Transverse colon (tissue), 4 donors: Measurements from ENCODE around the gene FOXO1. TPM values are rescaled to one million over a fixed set of nuclear protein-coding genes. Genes with fewer than 3 reads are reported as not detected.

Source experiments
- DNase-seq: peaks from one replicate; pipeline ENCODE4 v3.0.0-alpha.2; 2019
- H3K27ac ChIP-seq, 4 donors: fragments of 200-600 bp; sonication (generic); 2 replicates each; pipeline ENCODE4 v1.5.1; 2016 to 2018; ENCODE audit warnings: inconsistent platforms in 4 of 4
- H3K27me3 ChIP-seq: fragments of 200-600 bp; sonication (generic); 2 replicates; pipeline ENCODE4 v1.5.1; 2017; ENCODE audit warnings: inconsistent platforms
- H3K36me3 ChIP-seq, 4 donors: fragments of 200-600 bp; sonication (generic); 2 replicates each; pipeline ENCODE4 v1.5.1; 2017 to 2019; ENCODE audit warnings: inconsistent platforms in 4 of 4
- H3K4me1 ChIP-seq, 4 donors: fragments of 200-600 bp; sonication (generic); 2 replicates each; pipeline ENCODE4 v1.5.1; 2017 to 2020; ENCODE audit warnings: inconsistent platforms in 4 of 4
- H3K4me3 ChIP-seq, 4 donors: fragments of 200-600 bp; sonication (generic); 1 replicate in 1 of 4; 2 replicates in 3 of 4; pipeline versions ENCODE4 v1.5.1 to v1.6.1; 2017 to 2019; ENCODE audit warnings: inconsistent platforms in 4 of 4
- H3K9me3 ChIP-seq, 2 donors: fragments of 200-600 bp; sonication (generic); 2 replicates each; pipeline ENCODE4 v1.5.1; 2017 to 2019; ENCODE audit warnings: inconsistent platforms in 2 of 2
- CTCF ChIP-seq, 5 experiments: fragments of 200-600 bp in 3 of 5; fragments of 450-650 bp in 2 of 5; sonication (generic) in 3 of 5; IDR thresholded peaks; 1 replicate in 2 of 5; 2 replicates in 3 of 5; pipeline ENCODE4 v1.5.1; 2016 to 2017; ENCODE audit warnings: antibody characterized with exemption in 5 of 5, inconsistent platforms in 3 of 5, mild to moderate bottlenecking in 2 of 5, moderate library complexity in 1 of 5
- EP300 ChIP-seq: sonication (generic); formaldehyde crosslinking; IDR thresholded peaks from one replicate; pipeline ENCODE4 v1.6.1; 2017; ENCODE audit warnings: antibody characterized with exemption, low read depth
- POLR2A ChIP-seq: fragments of 450-650 bp; IDR thresholded peaks from one replicate; pipeline ENCODE4 v1.6.1; 2016; ENCODE audit warnings: antibody characterized with exemption, mild to moderate bottlenecking, moderate library complexity
- POLR2AphosphoS5 ChIP-seq, 3 donors: sonication (generic); formaldehyde crosslinking; IDR thresholded peaks; one replicate each; pipeline ENCODE4 v1.6.1; 2016; ENCODE audit warnings: antibody characterized with exemption in 3 of 3
- WGBS, 2 donors: methylation state at CpG; one replicate each; pipeline ENCODE4 v1.1.5; 2018; ENCODE audit warnings: low coverage in 1 of 2; 5-methylcytosine and 5-hydroxymethylcytosine counted together
- in situ Hi-C, 4 donors: fragments of 200-750 bp; cut with MboI; loops; one replicate each; pipeline versions ENCODE4 v1.15.0 to v1.15.1; 2017; ENCODE audit warnings: low sequenced_read_pairs in 3 of 4, low pct_ligation_motif_present in 1 of 4, low pct_unique_long_range_greater_than_20kb in 1 of 4
- intact Hi-C: fragments of 100-400 bp; cut with DNase I; formaldehyde crosslinking; loops from one replicate; pipeline ENCODE4 v1.15.1; 2023; ENCODE audit warnings: low total_unique reads
- total RNA-seq, 4 donors: library from RNA; depleted of rRNA; stranded (reverse); fragments of >200 nt; gene quantifications; one replicate each; pipeline ENCODE4 v1.1.0, GENCODE V29; 2016

Gene FOXO1
- total RNA-seq, 4 donors from 2014 or later = 19.1 to 48.9 (median 38.3) TPM

GRCh38 chr13:40626977-40627376, 39.5 kb downstream of the FOXO1 start:
- no peaks in the 10 kb centered on the region for H3K36me3 ChIP-seq
- 38 to 53% methylated on average over 1 of the region's 1 CpG for WGBS, 2 donors
- no peak overlapping the region for H3K27ac ChIP-seq
- in situ Hi-C loops = no loop called here
- intact Hi-C loops = no loop called here
- no peak for DNase-seq
- H3K4me1 ChIP-seq = peaks cover 17 to 80% (median 33%) of the 10 kb centered on the region in 4 donors
- no peak for TF ChIP-seq EP300
- TF ChIP-seq POLR2A = no peak
- no peak for TF ChIP-seq CTCF (IDR thresholded peaks at IDR 0.05)
- no peak for TF ChIP-seq POLR2AphosphoS5 (IDR thresholded peaks at IDR 0.05)
- no peaks in the 10 kb centered on the region for H3K27me3 ChIP-seq
- no peaks in the 10 kb centered on the region for H3K9me3 ChIP-seq
- H3K4me3 ChIP-seq = no peak overlapping the region

- WGBS, 2 donors = 66 to 100% methylated on average over 3 of the region's 3 CpGs
- Histone ChIP-seq H3K27me3 (no peaks in the 10 kb centered on the region), H3K27ac (no peak overlapping the region), H3K9me3 (no peaks in the 10 kb centered on the region), H3K4me3 (no peak overlapping the region), H3K4me1 (peaks cover 17 to 76% (median 32%) of the 10 kb centered on the region in 4 donors), H3K36me3 (no peaks in the 10 kb centered on the region)
- intact Hi-C loops (no loop called here), in situ Hi-C loops (no loop called here)
- no peak for TF ChIP-seq EP300
- no peak for TF ChIP-seq POLR2AphosphoS5 (IDR thresholded peaks at IDR 0.05)
- no peak for TF ChIP-seq POLR2A
- no peak for TF ChIP-seq CTCF (IDR thresholded peaks at IDR 0.05)
- DNase-seq = no peak
These were observed 39.9 kb downstream of the FOXO1 start for GRCh38 chr13:40626561-40626960.

- intact Hi-C loops (no loop called here), in situ Hi-C loops (no loop called here)
- WGBS, 2 donors = 32 to 34% methylated on average over 1 of the region's 1 CpG
- TF ChIP-seq POLR2A (no peak), CTCF (IDR thresholded peaks at IDR 0.05) (no peak), POLR2AphosphoS5 (IDR thresholded peaks at IDR 0.05) (no peak), EP300 (no peak)
- DNase-seq = no peak
- no peaks in the 10 kb centered on the region for H3K27me3 ChIP-seq
- no peak overlapping the region for H3K27ac ChIP-seq
- H3K4me1 ChIP-seq = peaks cover 13 to 64% (median 23%) of the 10 kb centered on the region in 4 donors
- H3K36me3 ChIP-seq = no peaks in the 10 kb centered on the region
- no peaks in the 10 kb centered on the region for H3K9me3 ChIP-seq
- no peak overlapping the region for H3K4me3 ChIP-seq
These were observed 41.5 kb downstream of the FOXO1 start for GRCh38 chr13:40624986-40625385.

GRCh38 chr13:40624383-40624782, 42.1 kb downstream of the FOXO1 start:
- H3K36me3 ChIP-seq = no peaks in the 10 kb centered on the region
- H3K27me3 ChIP-seq = no peaks in the 10 kb centered on the region
- peaks cover 13 to 58% (median 21%) of the 10 kb centered on the region in 4 donors for H3K4me1 ChIP-seq
- no peak overlapping the region for H3K4me3 ChIP-seq
- in situ Hi-C loops = no loop called here
- no peak for DNase-seq
- no peak overlapping the region for H3K27ac ChIP-seq
- H3K9me3 ChIP-seq = no peaks in the 10 kb centered on the region
- 92 to 100% methylated on average over 1 of the region's 1 CpG for WGBS, 2 donors
- intact Hi-C loops = no loop called here
- TF ChIP-seq EP300 (no peak), POLR2A (no peak), POLR2AphosphoS5 (IDR thresholded peaks at IDR 0.05) (no peak), CTCF (IDR thresholded peaks at IDR 0.05) (no peak)
